ENCODE results near the gene NUCB1.
"Not testable (repeated sequence)": the region's sequence is repeated elsewhere in the genome, so short reads cannot be mapped to it uniquely, and the experiment has no call there.

NUCB1 gene

DNA sequence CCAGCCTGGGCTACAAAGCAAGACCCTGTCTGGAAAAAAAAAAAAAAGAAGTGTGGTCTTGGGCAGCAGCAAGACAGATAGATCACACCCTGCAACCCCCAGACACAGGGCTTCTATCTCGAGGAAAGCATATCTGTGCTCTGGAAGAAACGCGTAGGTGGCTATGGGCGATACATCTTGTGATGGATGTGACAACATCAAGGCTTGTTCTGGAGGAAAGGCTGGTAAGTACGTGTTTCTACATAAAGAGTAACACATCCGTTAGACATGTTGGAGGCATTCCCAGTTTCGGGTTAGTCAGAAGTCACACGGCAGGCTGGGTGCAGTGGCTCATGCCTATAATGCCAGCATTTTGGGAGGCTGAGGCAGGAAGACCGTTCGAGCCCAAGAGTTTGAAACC lies 26.8 kb downstream of the NUCB1 start:
- H3K36me3 Mint-ChIP-seq (ENCODE audit: low read depth) = peaks cover 9% of the 10 kb centered on the region
- H3K4me1 Mint-ChIP-seq (ENCODE audit: low read depth) = peaks cover 4% of the 10 kb centered on the region
- H3K27ac Mint-ChIP-seq = peak overlapping the region; percentile 45
- no peak overlapping the region for H3K4me3 Mint-ChIP-seq
- peaks cover 2% of the 10 kb centered on the region for H3K27me3 Mint-ChIP-seq (ENCODE audit: low read depth)
- no peaks in the 10 kb centered on the region for H3K9me3 Mint-ChIP-seq

DNA sequence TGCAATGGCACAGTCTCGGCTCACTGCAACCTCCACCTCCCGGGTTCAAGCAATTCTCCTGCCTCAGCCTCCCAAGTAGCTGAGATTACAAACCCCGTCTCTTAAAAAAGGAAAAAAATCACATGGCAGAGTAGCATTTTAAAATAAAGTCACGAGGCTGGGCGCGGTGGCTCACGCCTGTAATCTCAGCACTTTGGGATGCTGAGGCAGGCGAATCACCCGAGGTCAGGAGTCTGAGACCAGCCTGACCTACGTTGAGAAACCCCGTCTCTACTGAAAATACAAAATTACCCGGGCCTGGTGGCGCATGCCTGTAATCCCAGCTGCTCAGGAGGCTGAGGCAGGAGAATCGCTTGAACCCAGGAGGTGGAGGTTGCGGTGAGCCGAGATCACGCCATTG lies 27.6 kb downstream of the NUCB1 start:
- H3K36me3 Mint-ChIP-seq (ENCODE audit: low read depth); H3K27me3 Mint-ChIP-seq (ENCODE audit: low read depth); H3K9me3 Mint-ChIP-seq; H3K4me3 Mint-ChIP-seq; H3K27ac Mint-ChIP-seq; H3K4me1 Mint-ChIP-seq (ENCODE audit: low read depth): not testable (repeated sequence)

DNA sequence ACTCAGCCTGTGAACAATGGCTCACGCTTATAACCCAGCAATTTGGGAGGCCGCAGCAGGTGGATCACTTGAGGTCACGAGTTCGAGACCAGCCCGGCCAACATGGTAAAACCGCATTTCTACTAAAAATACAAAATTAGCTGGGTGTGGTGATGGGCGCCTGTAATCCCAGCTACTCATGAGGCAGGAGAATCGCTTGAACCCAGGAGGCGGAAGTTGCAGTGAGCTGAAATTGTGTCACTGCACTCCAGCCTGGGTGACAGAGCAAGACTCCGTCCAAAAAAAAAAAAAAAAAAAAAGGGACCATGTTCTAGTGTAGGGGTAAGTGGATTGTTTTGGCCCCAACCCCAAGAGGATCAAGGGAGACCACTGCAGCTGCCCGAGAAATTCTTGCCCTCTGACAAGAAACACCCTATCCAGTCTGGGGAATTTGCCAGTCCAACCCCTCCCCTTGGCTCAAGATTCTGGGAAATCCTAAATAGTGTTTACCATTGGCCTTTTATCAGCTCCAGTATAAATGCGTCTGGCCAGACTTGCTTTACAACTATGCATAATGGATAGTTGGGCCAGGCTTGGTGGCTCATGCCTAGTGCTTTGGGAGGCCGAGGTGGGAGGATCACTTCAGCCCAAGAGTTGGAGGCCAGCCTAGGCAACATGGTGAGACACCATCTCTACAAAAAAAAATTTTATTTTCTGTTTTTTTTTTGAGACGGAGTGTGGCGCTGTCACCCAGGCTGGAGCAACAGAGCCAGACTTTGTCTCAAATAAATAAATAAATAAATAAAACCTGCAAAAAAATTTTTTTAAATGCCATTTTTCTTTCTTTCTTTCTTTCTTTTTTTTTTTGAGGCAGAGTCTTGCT lies 28.3 kb downstream of the NUCB1 start:
- peaks cover 9% of the 10 kb centered on the region for H3K4me1 Mint-ChIP-seq (ENCODE audit: low read depth)
- H3K27ac Mint-ChIP-seq = no peak overlapping the region
- H3K36me3 Mint-ChIP-seq (ENCODE audit: low read depth) = peaks cover 1% of the 10 kb centered on the region
- no peak overlapping the region for H3K4me3 Mint-ChIP-seq
- H3K9me3 Mint-ChIP-seq = no peaks in the 10 kb centered on the region
- H3K27me3 Mint-ChIP-seq (ENCODE audit: low read depth) = peaks cover 7% of the 10 kb centered on the region

DNA sequence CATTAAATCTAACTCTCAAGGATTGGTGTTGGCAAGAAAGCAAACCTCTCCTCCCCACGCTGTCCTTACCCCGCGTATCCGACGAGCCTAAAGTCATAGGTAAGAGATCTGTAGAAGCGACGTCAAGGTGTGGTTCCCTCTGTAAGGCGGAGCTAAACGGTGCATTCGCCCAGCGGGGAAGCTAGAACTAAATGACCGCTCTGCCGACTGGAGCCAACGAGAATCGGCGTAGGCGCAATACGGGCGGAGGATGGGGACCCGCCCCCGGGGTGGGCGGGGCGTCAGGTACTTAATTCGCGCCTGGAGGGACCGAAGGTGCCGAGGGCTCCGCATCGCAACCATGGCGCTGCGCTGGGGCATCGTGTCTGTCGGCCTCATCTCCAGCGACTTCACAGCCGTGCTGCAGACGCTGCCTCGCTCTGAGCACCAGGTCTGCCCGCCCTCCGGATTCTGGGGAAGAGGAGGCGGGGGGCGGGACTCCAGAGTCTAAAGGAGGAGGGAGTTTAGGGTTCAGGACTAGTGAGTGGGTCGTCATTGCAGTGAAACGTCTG lies 33.3 kb downstream of the NUCB1 start, which contains the start of gene DHDH:
DHDH (plus strand) TSS at position 318 of the 551 bp plus-strand sequence; CDS start at position 341, 23 bp downstream.
- H3K27ac Mint-ChIP-seq = peak within 1 kb of the TSS; percentile 73

DNA sequence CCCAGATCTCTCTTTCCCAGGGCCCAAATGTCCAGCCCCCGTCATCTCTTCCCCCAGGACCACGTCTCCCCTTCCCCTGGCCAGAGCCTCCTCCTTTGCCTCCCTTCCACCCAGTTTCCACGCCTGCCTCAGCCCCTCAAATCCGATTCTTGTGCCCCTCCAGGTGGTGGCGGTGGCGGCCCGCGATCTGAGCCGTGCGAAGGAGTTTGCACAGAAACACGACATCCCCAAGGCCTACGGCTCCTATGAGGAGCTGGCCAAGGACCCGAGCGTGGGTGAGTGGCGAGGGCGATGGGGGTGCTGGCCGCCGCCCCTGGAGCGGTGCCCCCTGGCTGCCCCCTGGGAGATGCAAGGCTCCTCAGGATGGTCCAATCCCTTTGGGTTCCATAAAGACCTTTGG lies 34.7 kb downstream of the NUCB1 start:
- Mint-ChIP-seq H3K36me3 (ENCODE audit: low read depth) (no peaks in the 10 kb centered on the region), H3K4me3 (no peak overlapping the region), H3K27me3 (ENCODE audit: low read depth) (peaks cover 10% of the 10 kb centered on the region), H3K4me1 (ENCODE audit: low read depth) (peaks cover 16% of the 10 kb centered on the region), H3K9me3 (no peaks in the 10 kb centered on the region), H3K27ac (no peak overlapping the region)

More for the DNA sequence above, 33.3 kb downstream of the NUCB1 start, which contains the start of gene DHDH:
- H3K9me3 Mint-ChIP-seq = no peaks in the 10 kb centered on the region
- peaks cover 10% of the 10 kb centered on the region for H3K27me3 Mint-ChIP-seq (ENCODE audit: low read depth)
- H3K4me1 Mint-ChIP-seq (ENCODE audit: low read depth) = peaks cover 16% of the 10 kb centered on the region
- no peaks in the 10 kb centered on the region for H3K36me3 Mint-ChIP-seq (ENCODE audit: low read depth)
- H3K4me3 Mint-ChIP-seq = peak within 1 kb of the TSS; percentile 85

DNA sequence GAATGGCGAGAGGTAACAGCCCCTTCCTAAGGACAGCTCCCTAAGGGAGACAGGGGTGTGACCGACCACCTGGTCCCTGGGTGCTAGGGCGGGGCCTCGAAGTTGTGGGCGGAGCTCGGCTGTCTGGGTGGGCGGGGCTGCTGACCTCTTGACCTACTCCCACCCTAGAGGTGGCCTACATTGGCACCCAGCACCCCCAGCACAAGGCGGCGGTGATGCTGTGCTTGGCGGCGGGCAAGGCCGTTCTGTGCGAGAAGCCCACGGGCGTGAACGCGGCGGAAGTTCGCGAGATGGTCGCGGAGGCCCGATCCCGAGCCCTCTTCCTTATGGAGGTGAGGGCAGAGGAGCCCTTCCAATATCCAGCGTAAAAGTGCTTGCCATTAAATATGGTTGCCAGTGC lies 35.8 kb downstream of the NUCB1 start:
- H3K9me3 Mint-ChIP-seq = peaks cover under 1% of the 10 kb centered on the region
- no peak overlapping the region for H3K27ac Mint-ChIP-seq
- H3K27me3 Mint-ChIP-seq (ENCODE audit: low read depth) = peaks cover 10% of the 10 kb centered on the region
- H3K36me3 Mint-ChIP-seq (ENCODE audit: low read depth) = no peaks in the 10 kb centered on the region
- peaks cover 16% of the 10 kb centered on the region for H3K4me1 Mint-ChIP-seq (ENCODE audit: low read depth)
- no peak overlapping the region for H3K4me3 Mint-ChIP-seq

DNA sequence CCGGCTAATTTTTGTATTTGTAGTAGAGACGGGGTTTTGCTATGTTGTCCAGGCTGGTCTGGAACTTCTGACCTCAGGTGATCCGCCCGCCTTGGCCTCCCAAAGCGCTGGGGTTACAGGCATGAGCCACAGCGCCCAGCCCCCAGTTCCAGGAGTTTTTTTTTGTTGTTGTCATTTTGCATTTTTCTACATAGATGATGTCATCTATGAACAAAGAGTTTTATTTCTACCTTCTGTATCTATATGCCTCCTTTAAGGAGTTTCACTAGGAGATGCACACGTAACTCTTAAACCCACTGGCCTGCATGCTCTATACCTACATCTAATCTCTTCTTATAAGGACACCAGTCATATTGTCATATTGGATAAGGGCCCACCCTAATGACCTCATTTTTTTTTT lies 38.1 kb downstream of the NUCB1 start:
- Mint-ChIP-seq H3K27me3 (ENCODE audit: low read depth) (peaks cover 5% of the 10 kb centered on the region), H3K4me3 (no peak overlapping the region), H3K36me3 (ENCODE audit: low read depth) (no peaks in the 10 kb centered on the region), H3K9me3 (peaks cover 6% of the 10 kb centered on the region), H3K4me1 (ENCODE audit: low read depth) (peaks cover 12% of the 10 kb centered on the region), H3K27ac (no peak overlapping the region)

DNA sequence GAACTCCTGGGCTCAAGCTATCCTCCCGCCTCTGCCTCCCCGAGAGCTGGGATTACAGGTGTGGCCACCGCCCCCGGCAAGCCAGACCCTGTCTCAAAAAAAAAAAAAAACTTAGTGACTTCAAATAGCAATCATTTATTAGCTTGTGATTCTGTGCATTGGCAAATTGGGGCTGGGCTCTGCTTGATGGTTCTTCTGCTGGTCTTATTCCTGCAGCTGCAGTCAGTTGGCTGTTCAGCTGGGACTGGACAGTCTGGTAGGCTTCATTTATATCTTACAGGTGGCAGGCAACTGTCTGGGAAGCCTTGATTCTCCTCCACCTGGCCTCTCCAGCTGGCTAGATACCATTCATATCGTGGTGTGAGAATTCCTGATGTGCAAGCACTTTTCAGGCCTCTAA lies 40.8 kb downstream of the NUCB1 start:
- Mint-ChIP-seq H3K4me1 (ENCODE audit: low read depth) (no peaks in the 10 kb centered on the region), H3K27ac (no peak overlapping the region), H3K36me3 (ENCODE audit: low read depth) (no peaks in the 10 kb centered on the region), H3K9me3 (peaks cover 6% of the 10 kb centered on the region), H3K4me3 (no peak overlapping the region), H3K27me3 (ENCODE audit: low read depth) (no peaks in the 10 kb centered on the region)

DNA sequence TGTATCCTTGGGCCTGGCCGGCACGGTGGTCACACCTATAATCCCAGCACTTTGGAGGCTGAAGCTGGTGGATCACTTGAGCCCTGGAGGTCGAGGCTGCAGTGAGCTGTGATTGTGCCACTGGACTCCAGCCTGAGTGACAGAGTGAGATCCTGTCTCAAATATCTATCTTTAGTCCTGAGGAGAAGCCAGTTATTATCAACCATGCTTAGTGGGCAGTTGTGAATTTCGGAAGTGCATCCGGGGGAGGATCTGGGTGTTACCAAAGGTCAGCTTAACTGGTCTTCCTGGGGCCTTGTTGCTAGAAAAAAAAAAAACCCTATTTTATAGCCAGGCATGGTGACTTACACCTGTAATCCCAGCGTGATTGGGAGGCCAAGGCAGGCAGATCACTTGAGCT lies 43.0 kb downstream of the NUCB1 start:
- Mint-ChIP-seq H3K4me1 (ENCODE audit: low read depth) (no peaks in the 10 kb centered on the region), H3K9me3 (peaks cover 10% of the 10 kb centered on the region), H3K27ac (no peak overlapping the region), H3K27me3 (ENCODE audit: low read depth) (no peaks in the 10 kb centered on the region), H3K36me3 (ENCODE audit: low read depth) (no peaks in the 10 kb centered on the region), H3K4me3 (no peak overlapping the region)

DNA sequence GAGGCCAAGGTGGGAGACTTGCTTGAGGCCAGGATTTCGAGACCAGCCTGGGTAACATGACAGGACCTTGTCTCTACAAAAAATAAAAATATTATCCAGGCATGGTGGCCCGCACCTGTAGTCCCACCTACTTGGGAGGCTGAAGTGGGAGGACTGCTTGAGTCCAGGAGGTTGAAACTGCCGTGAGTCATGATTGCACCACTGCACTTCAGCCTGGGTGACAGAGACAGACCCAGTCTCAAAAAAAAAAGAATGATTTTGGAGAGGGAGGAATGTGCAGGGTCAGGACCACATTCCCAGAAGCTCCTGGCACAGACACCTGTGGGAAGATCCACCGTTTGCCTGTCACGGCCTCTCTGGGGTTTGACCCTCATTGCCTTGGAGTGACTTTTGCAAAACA lies 45.3 kb downstream of the NUCB1 start:
- no peaks in the 10 kb centered on the region for H3K27me3 Mint-ChIP-seq (ENCODE audit: low read depth)
- H3K4me1 Mint-ChIP-seq (ENCODE audit: low read depth) = no peaks in the 10 kb centered on the region
- H3K4me3 Mint-ChIP-seq = no peak overlapping the region
- H3K27ac Mint-ChIP-seq = no peak overlapping the region
- peaks cover 10% of the 10 kb centered on the region for H3K9me3 Mint-ChIP-seq
- no peaks in the 10 kb centered on the region for H3K36me3 Mint-ChIP-seq (ENCODE audit: low read depth)

DNA sequence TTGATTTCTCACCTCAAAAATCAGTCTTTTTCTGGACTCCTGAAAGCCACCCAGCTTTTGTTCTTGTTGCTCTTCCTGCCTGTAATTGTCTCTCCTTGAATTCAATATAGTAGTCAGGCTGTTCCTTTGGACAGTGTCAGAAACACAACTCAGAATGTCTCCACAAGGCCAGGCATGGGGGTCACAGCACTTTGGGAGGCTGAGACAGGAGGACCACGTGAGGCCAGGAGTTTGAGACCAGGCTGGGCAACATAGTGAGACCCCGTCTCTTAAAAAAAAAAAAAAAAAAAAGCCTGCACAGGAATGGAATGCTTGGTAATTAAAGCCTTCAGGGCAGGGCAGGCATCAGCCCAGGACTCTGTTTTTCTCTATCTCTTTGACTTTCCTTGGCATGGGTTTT lies 45.7 kb downstream of the NUCB1 start:
- Mint-ChIP-seq H3K4me1 (ENCODE audit: low read depth) (no peaks in the 10 kb centered on the region), H3K27me3 (ENCODE audit: low read depth) (no peaks in the 10 kb centered on the region), H3K4me3 (no peak overlapping the region), H3K27ac (no peak overlapping the region), H3K36me3 (ENCODE audit: low read depth) (no peaks in the 10 kb centered on the region), H3K9me3 (peaks cover 9% of the 10 kb centered on the region)

DNA sequence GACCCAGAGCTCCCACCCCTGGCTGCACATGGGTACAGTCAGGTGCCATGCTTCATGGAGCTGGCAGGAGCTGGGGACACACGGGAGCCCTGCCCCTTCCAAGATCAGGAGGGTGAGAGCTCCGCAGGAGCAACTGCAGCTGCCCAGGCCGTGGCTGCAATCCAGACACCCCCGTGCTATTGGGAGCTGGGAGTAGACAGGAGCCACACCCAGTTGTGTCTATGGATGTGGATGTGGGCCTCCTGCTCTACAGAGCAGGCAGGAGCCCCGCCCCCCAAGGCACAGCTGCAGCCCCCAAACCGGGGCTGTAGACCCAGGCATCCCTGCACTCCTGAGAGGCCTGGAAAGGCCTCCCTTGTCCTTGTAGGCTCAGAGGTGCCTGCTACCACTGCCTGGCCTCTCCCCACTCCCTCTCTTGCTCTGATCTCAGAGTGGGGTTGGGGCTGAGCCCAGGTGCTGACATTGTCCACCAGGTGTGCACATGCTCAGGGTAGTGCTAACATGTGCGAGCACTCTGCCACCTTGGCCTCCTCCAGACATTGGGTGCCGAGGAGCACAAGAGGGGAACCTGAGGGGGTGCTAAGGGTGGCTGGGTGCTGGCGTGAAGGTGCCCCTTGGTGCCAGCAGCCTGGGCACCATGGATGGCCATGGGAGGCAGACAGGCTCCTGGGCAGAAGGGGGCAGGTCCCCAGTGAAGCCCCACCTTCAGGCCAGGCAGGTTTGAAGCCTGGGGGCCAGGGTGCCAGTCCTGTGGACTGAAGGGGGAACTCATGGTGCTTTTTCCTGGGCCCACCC lies 46.5 kb downstream of the NUCB1 start:
- H3K27ac Mint-ChIP-seq = no peak overlapping the region
- no peaks in the 10 kb centered on the region for H3K27me3 Mint-ChIP-seq (ENCODE audit: low read depth)
- H3K9me3 Mint-ChIP-seq = peaks cover 4% of the 10 kb centered on the region
- no peaks in the 10 kb centered on the region for H3K4me1 Mint-ChIP-seq (ENCODE audit: low read depth)
- H3K36me3 Mint-ChIP-seq (ENCODE audit: low read depth) = no peaks in the 10 kb centered on the region
- no peak overlapping the region for H3K4me3 Mint-ChIP-seq

DNA sequence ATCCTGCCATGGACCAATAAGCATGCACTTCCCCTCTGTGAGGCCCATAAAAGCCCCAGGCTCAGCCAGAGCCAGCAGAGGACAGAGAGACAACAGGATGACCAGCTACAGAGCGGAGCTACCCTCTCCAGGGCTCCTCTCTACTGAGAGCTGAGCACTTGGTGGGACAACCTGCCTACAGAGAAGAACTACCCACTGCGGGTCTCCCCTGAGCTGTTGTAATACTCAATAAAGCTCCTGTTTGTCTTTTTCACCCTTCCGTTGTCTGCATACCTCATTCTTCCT lies 47.1 kb downstream of the NUCB1 start:
- Mint-ChIP-seq H3K9me3 (peaks cover 4% of the 10 kb centered on the region), H3K4me1 (ENCODE audit: low read depth) (no peaks in the 10 kb centered on the region), H3K36me3 (ENCODE audit: low read depth) (no peaks in the 10 kb centered on the region), H3K27me3 (ENCODE audit: low read depth) (no peaks in the 10 kb centered on the region), H3K27ac (no peak overlapping the region), H3K4me3 (no peak overlapping the region)

DNA sequence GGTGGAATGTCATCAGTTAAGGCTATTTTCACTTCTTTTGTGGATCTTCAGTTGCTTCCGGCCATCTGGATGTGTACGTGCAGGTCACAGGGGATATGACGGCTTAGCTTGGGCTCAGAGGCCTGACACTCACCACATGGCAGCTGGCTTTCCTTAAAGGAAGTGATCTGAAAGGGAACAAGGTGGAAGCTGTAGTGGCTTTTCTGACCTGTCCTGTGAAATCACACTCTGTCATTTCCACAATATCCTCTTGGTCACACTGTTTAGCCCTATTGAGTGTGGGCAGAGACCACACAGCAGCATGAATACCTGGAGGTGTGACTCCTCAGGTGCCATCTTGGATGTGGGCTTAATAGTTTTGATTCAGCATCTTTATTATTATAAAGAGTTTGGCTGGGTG lies 50.0 kb downstream of the NUCB1 start:
- peaks cover 4% of the 10 kb centered on the region for H3K9me3 Mint-ChIP-seq
- peaks cover 4% of the 10 kb centered on the region for H3K4me1 Mint-ChIP-seq (ENCODE audit: low read depth)
- H3K4me3 Mint-ChIP-seq = no peak overlapping the region
- H3K27ac Mint-ChIP-seq = no peak overlapping the region
- H3K27me3 Mint-ChIP-seq (ENCODE audit: low read depth) = no peaks in the 10 kb centered on the region
- H3K36me3 Mint-ChIP-seq (ENCODE audit: low read depth) = no peaks in the 10 kb centered on the region

Measured in T-helper 1 cell treated with Interleukin-12 subunit alpha and Interleukin-12 subunit beta and Interleukin-4 antibody, amounts not matched to agents 30 μg/mL and 1 μg/mL, for 36 hours (primary cell).